Neuronal stem cell (in vitro differentiated cells): Measurements from ENCODE around the gene NRARP.

Experiments used
- DNase-seq: peaks from one replicate; pipeline ENCODE4 v3.0.0-alpha.2; 2013; ENCODE audit warnings: low spot score
- H2AFZ ChIP-seq: one replicate; pipeline ENCODE4 v1.6.1; 2013; ENCODE audit warnings: mild to moderate bottlenecking, low read length, inconsistent platforms
- H2AK5ac ChIP-seq: 2 replicates; pipeline ENCODE4 v1.6.1; 2013; ENCODE audit warnings: low read depth, mild to moderate bottlenecking, inconsistent platforms, low read length, moderate library complexity, mixed read lengths
- H2BK120ac ChIP-seq: 2 replicates; pipeline ENCODE4 v1.6.1; 2013; ENCODE audit warnings: low read depth, mild to moderate bottlenecking, inconsistent platforms, low read length, moderate library complexity, mixed read lengths
- H2BK12ac ChIP-seq: one replicate; pipeline ENCODE4 v1.6.1; 2013; ENCODE audit warnings: low read length, inconsistent platforms
- H2BK15ac ChIP-seq: 2 replicates; pipeline ENCODE4 v1.6.1; 2013; ENCODE audit warnings: mild to moderate bottlenecking, low read length, inconsistent platforms, mixed read lengths
- H2BK5ac ChIP-seq: one replicate; pipeline ENCODE4 v1.6.1; 2013; ENCODE audit warnings: inconsistent platforms, mild to moderate bottlenecking, low read length, moderate library complexity
- H3K14ac ChIP-seq: one replicate; pipeline ENCODE4 v1.6.1; 2013; ENCODE audit warnings: low read length, inconsistent platforms
- H3K18ac ChIP-seq: 2 replicates; pipeline ENCODE4 v1.6.1; 2013; ENCODE audit warnings: low read length, inconsistent platforms
- H3K23ac ChIP-seq: 2 replicates; pipeline ENCODE4 v1.6.1; 2013; ENCODE audit warnings: low read depth, mild to moderate bottlenecking, mixed read lengths, low read length, inconsistent platforms; ENCODE audit not compliant: poor library complexity
- H3K27ac ChIP-seq: replicated peaks from 3 replicates; pipeline ENCODE4 v1.5.1; 2013; ENCODE audit warnings: low read length, inconsistent platforms
- H3K27me3 ChIP-seq, 3 experiments: 2 replicates each; pipeline ENCODE4 v1.6.1; 2013; ENCODE audit warnings: low read length in 3 of 3, mild to moderate bottlenecking in 2 of 3, inconsistent platforms in 1 of 3, low read depth in 1 of 3, mixed read lengths in 1 of 3, moderate library complexity in 1 of 3; ENCODE audit not compliant: control insufficient read depth in 3 of 3, insufficient read depth in 3 of 3
- H3K36me3 ChIP-seq, 2 donors: replicated peaks in 1 of 2; 2 replicates each; pipeline ENCODE4 v1.6.1; 2013; ENCODE audit warnings: low read length in 2 of 2; ENCODE audit not compliant: control insufficient read depth in 2 of 2, insufficient read depth in 2 of 2
- H3K4ac ChIP-seq: 2 replicates; pipeline ENCODE4 v1.6.1; 2013; ENCODE audit warnings: inconsistent platforms, mild to moderate bottlenecking, low read length, moderate library complexity
- H3K4me1 ChIP-seq, 2 donors: 1 replicate in 1 of 2; 2 replicates in 1 of 2; pipeline ENCODE4 v1.6.1; 2013; ENCODE audit warnings: low read length in 2 of 2, low read depth in 1 of 2; ENCODE audit not compliant: control insufficient read depth in 2 of 2, insufficient read depth in 1 of 2
- H3K4me2 ChIP-seq: one replicate; pipeline ENCODE4 v1.6.1; 2013; ENCODE audit warnings: mild to moderate bottlenecking, low read length, inconsistent platforms; ENCODE audit not compliant: insufficient read depth, poor library complexity, severe bottlenecking
- H3K4me3 ChIP-seq, 2 donors: 2 replicates each; pipeline ENCODE4 v1.5.1; 2013; ENCODE audit warnings: low read length in 2 of 2, mild to moderate bottlenecking in 2 of 2, inconsistent platforms in 1 of 2, moderate library complexity in 1 of 2
- H3K79me1 ChIP-seq: one replicate; pipeline ENCODE4 v1.6.1; 2013; ENCODE audit warnings: low read depth, mild to moderate bottlenecking, inconsistent platforms, low read length, moderate library complexity
- H3K9ac ChIP-seq: one replicate; pipeline ENCODE4 v1.6.1; 2013; ENCODE audit warnings: mild to moderate bottlenecking, low read depth, low read length, inconsistent platforms; ENCODE audit not compliant: poor library complexity
- H3K9me3 ChIP-seq, 2 donors: replicated peaks in 1 of 2; 2 replicates each; pipeline versions ENCODE3 to v1.6.1; 2013; ENCODE audit warnings: low read length in 2 of 2, mild to moderate bottlenecking in 2 of 2, inconsistent platforms in 1 of 2, low read depth in 1 of 2, mixed read lengths in 1 of 2, moderate library complexity in 1 of 2; ENCODE audit not compliant: control insufficient read depth in 2 of 2, insufficient read depth in 1 of 2
- H4K8ac ChIP-seq: one replicate; pipeline ENCODE4 v1.6.1; 2013; ENCODE audit warnings: low read depth, mild to moderate bottlenecking, inconsistent platforms, low read length, moderate library complexity
- H4K91ac ChIP-seq: one replicate; pipeline ENCODE4 v1.6.1; 2013; ENCODE audit warnings: low read length, low read depth, mild to moderate bottlenecking, inconsistent platforms; ENCODE audit not compliant: poor library complexity
- WGBS, 2 donors: extraction: QIAGEN DNeasy Blood & Tissue Kit; methylation state at CpG; one replicate each; pipeline ENCODE4 v1.1.7; 2013; ENCODE audit warnings: missing lambda C conversion rate in 2 of 2, mixed read lengths in 1 of 2; ENCODE audit not compliant: insufficient read length in 2 of 2, insufficient replicate concordance in 1 of 2; ENCODE audit errors: extremely low coverage in 2 of 2; 5-methylcytosine and 5-hydroxymethylcytosine counted together

The NRARP gene

GRCh38 chr9:137295238-137295811 lies 6.7 kb downstream of the NRARP start:
- Histone ChIP-seq H3K4me1 (peaks cover 28 to 31% of the 10 kb centered on the region in 2 donors), H4K8ac (peak overlapping the region; percentile 96), H3K23ac (peak overlapping the region; percentile 93), H3K18ac (peak overlapping the region; percentile 97), H2AK5ac (peak overlapping the region; percentile 97), H2BK5ac (no peak overlapping the region), H3K36me3 (peaks cover 5 to 14% of the 10 kb centered on the region in 2 donors), H3K9ac (peak overlapping the region; percentile 86), H3K79me1 (peaks cover 2% of the 10 kb centered on the region), H2BK15ac (no peak overlapping the region), H3K27ac (peak overlapping the region; percentile 56), H2BK120ac (no peak overlapping the region), H4K91ac (no peak overlapping the region), H3K14ac (peak overlapping the region; percentile 97), H3K4ac (no peak overlapping the region), H3K4me3 (peak overlapping the region; percentile 46 to 78), H2AFZ (peak overlapping the region; percentile 74), H3K27me3 (peaks cover 0 to 11% (median 2%) of the 10 kb centered on the region in 3 experiments), H3K4me2 (peak overlapping the region; percentile 83), H2BK12ac (peak overlapping the region; percentile 73), H3K9me3 (peaks cover 0 to 10% of the 10 kb centered on the region in 2 donors)
- no peak for DNase-seq
- no CpG with 5 or more reads among the region's 76 CpGs for WGBS, 2 donors

- WGBS, 2 donors = no CpG with 5 or more reads among the region's 35 CpGs
- Histone ChIP-seq H3K23ac (peak overlapping the region; percentile 93), H3K36me3 (peaks cover 5 to 14% of the 10 kb centered on the region in 2 donors), H3K4ac (peak overlapping the region; percentile 66), H2BK12ac (peak overlapping the region; percentile 73), H4K91ac (no peak overlapping the region), H2BK15ac (no peak overlapping the region), H2BK5ac (no peak overlapping the region), H3K4me1 (peaks cover 28 to 31% of the 10 kb centered on the region in 2 donors), H3K9me3 (peaks cover 0 to 10% of the 10 kb centered on the region in 2 donors), H3K14ac (peak overlapping the region; percentile 97), H3K4me3 (peak overlapping the region in 1 of 2 donors; percentile 46), H4K8ac (peak overlapping the region; percentile 96), H3K9ac (peak overlapping the region; percentile 81), H3K79me1 (peaks cover 2% of the 10 kb centered on the region), H3K18ac (peak overlapping the region; percentile 94), H2AFZ (peak overlapping the region; percentile 74), H2AK5ac (peak overlapping the region; percentile 97), H3K27me3 (peaks cover 0 to 11% (median 2%) of the 10 kb centered on the region in 3 experiments), H3K4me2 (peak overlapping the region; percentile 83), H3K27ac (no peak overlapping the region), H2BK120ac (no peak overlapping the region)
- DNase-seq = no peak
These were observed 7.3 kb downstream of the NRARP start for GRCh38 chr9:137294681-137295237.

- H3K36me3 ChIP-seq = peaks cover 5 to 14% of the 10 kb centered on the region in 2 donors
- peaks cover 2% of the 10 kb centered on the region for H3K79me1 ChIP-seq
- H3K4me3 ChIP-seq = no peak overlapping the region
- DNase-seq = no peak
- H2BK12ac ChIP-seq = no peak overlapping the region
- H4K8ac ChIP-seq = no peak overlapping the region
- H4K91ac ChIP-seq = no peak overlapping the region
- no peak overlapping the region for H3K14ac ChIP-seq
- peaks cover 0 to 10% of the 10 kb centered on the region in 2 donors for H3K9me3 ChIP-seq
- H3K9ac ChIP-seq = no peak overlapping the region
- H3K18ac ChIP-seq = no peak overlapping the region
- H3K27ac ChIP-seq = no peak overlapping the region
- no peak overlapping the region for H3K23ac ChIP-seq
- no peak overlapping the region for H3K4me2 ChIP-seq
- peaks cover 25 to 27% of the 10 kb centered on the region in 2 donors for H3K4me1 ChIP-seq
- no peak overlapping the region for H2BK120ac ChIP-seq
- H3K4ac ChIP-seq = no peak overlapping the region
- no peak overlapping the region for H2BK5ac ChIP-seq
- no peak overlapping the region for H2AFZ ChIP-seq
- H2AK5ac ChIP-seq = peak overlapping the region; percentile 97
- H2BK15ac ChIP-seq = no peak overlapping the region
- WGBS, 2 donors = no CpG with 5 or more reads among the region's 11 CpGs
- H3K27me3 ChIP-seq = peaks cover 0 to 11% (median 2%) of the 10 kb centered on the region in 3 experiments
These were observed 7.9 kb downstream of the NRARP start for GRCh38 chr9:137294091-137294680.

- no peak overlapping the region for H3K14ac ChIP-seq
- no peak overlapping the region for H3K27ac ChIP-seq
- H3K4me2 ChIP-seq = no peak overlapping the region
- peaks cover 21 to 22% of the 10 kb centered on the region in 2 donors for H3K4me1 ChIP-seq
- H3K36me3 ChIP-seq = peaks cover 2 to 8% of the 10 kb centered on the region in 2 donors
- peaks cover 2% of the 10 kb centered on the region for H3K79me1 ChIP-seq
- no peak overlapping the region for H2BK5ac ChIP-seq
- no CpG with 5 or more reads among the region's 29 CpGs for WGBS, 2 donors
- H3K4me3 ChIP-seq = no peak overlapping the region
- no peak overlapping the region for H3K9ac ChIP-seq
- no peak overlapping the region for H3K18ac ChIP-seq
- peaks cover 0 to 10% (median 2%) of the 10 kb centered on the region in 3 experiments for H3K27me3 ChIP-seq
- no peak overlapping the region for H2AFZ ChIP-seq
- peaks cover 0 to 10% of the 10 kb centered on the region in 2 donors for H3K9me3 ChIP-seq
- no peak overlapping the region for H2AK5ac ChIP-seq
- no peak overlapping the region for H2BK12ac ChIP-seq
- no peak overlapping the region for H4K8ac ChIP-seq
- no peak overlapping the region for H3K23ac ChIP-seq
- no peak for DNase-seq
- H3K4ac ChIP-seq = no peak overlapping the region
- H2BK15ac ChIP-seq = no peak overlapping the region
- H2BK120ac ChIP-seq = no peak overlapping the region
- no peak overlapping the region for H4K91ac ChIP-seq
These were observed 8.5 kb downstream of the NRARP start for GRCh38 chr9:137293482-137294090.
